Activated CD4-positive, alpha-beta T cell treated with anti-CD3 and anti-CD28 coated beads for 36 hours (primary cell): ENCODE data around the gene COX5A. TPM values are rescaled to one million over a fixed set of nuclear protein-coding genes. Genes with fewer than 3 reads are reported as not detected.
"Not testable (repeated sequence)": the region's sequence is repeated elsewhere in the genome, so short reads cannot be mapped to it uniquely, and the experiment has no call there.

Source experiments
- ATAC-seq: fragments of 200-7000 bp; cut with Tn5 transposase; one replicate; pipeline ENCODE4 v1.10.0; 2021; ENCODE audit warnings: mild to moderate bottlenecking, moderate library complexity
- CTCF ChIA-PET: fragments of 350-600 bp; sonication (Branson Sonifier 250); formaldehyde crosslinking; loops from one replicate; lab custom pipeline; 2021; ENCODE audit warnings: antibody characterized with exemption; lab: Charles Lee
- POLR2A ChIA-PET: fragments of 350-600 bp; sonication (Branson Sonifier 250); formaldehyde crosslinking; loops from one replicate; lab custom pipeline; 2021; ENCODE audit warnings: antibody characterized with exemption, inconsistent platforms; lab: Charles Lee
- DNase-seq: peaks from one replicate; pipeline ENCODE4 v3.0.0-alpha.2; 2020
- H3K27ac Mint-ChIP-seq: one replicate; pipeline ENCODE4 v1.8.0; 2021; ENCODE audit warnings: mixed read lengths
- H3K27me3 Mint-ChIP-seq: one replicate; pipeline ENCODE4 v1.8.0; 2021; ENCODE audit warnings: mixed read lengths
- H3K36me3 Mint-ChIP-seq: one replicate; pipeline ENCODE4 v1.8.0; 2021; ENCODE audit warnings: low read depth, mixed read lengths
- H3K4me1 Mint-ChIP-seq: one replicate; pipeline ENCODE4 v1.8.0; 2021; ENCODE audit warnings: mixed read lengths
- H3K4me3 Mint-ChIP-seq: one replicate; pipeline ENCODE4 v1.8.0; 2021; ENCODE audit warnings: mild to moderate bottlenecking, moderate library complexity, mixed read lengths
- H3K9me3 Mint-ChIP-seq: one replicate; pipeline ENCODE4 v1.8.0; 2021; ENCODE audit warnings: low read depth, mixed read lengths
- intact Hi-C, 2 experiments: fragments of 100-400 bp; cut with DNase I in 1 of 2; cut with micrococcal nuclease in 1 of 2; formaldehyde crosslinking; loops; one replicate each; pipeline versions ENCODE4 v1.14.2 to v1.15.1; 2022 to 2024; cut with DNase I, micrococcal nuclease
- total RNA-seq, 2 experiments: library from RNA; stranded (reverse); gene quantifications; one replicate each; pipeline ENCODE4 v1.2.3, GENCODE V29; 2021

COX5A gene
- total RNA-seq, 2 experiments from 2014 or later = 313 to 319 TPM

GRCh38 chr15:74890665-74890960 lies 47.3 kb downstream of the COX5A start:
- no peak for ATAC-seq
- ChIA-PET CTCF (interaction anchor here (2.8 kb wide), 1 partner anchor 10 kb away, joined by 22 read pairs; no protein-coding TSS in a partner anchor), POLR2A (no interaction called here)
- Mint-ChIP-seq H3K36me3 (peaks cover 36% of the 10 kb centered on the region), H3K4me3 (peak overlapping the region; percentile 73), H3K27me3 (no peaks in the 10 kb centered on the region), H3K9me3 (no peaks in the 10 kb centered on the region), H3K4me1 (peaks cover 46% of the 10 kb centered on the region), H3K27ac (peak overlapping the region; percentile 86)
- intact Hi-C loops = loop anchor here (1.0 to 5.0 kb wide), 5 partner anchors 16 to 133 kb away; partner anchors contain the start of genes CSK (in 1 of the 2), FAM219B (in 1 of the 2), PPCDC (in 1 of the 2) and SCAMP2 (in 1 of the 2)
- DNase-seq = no peak

DNA sequence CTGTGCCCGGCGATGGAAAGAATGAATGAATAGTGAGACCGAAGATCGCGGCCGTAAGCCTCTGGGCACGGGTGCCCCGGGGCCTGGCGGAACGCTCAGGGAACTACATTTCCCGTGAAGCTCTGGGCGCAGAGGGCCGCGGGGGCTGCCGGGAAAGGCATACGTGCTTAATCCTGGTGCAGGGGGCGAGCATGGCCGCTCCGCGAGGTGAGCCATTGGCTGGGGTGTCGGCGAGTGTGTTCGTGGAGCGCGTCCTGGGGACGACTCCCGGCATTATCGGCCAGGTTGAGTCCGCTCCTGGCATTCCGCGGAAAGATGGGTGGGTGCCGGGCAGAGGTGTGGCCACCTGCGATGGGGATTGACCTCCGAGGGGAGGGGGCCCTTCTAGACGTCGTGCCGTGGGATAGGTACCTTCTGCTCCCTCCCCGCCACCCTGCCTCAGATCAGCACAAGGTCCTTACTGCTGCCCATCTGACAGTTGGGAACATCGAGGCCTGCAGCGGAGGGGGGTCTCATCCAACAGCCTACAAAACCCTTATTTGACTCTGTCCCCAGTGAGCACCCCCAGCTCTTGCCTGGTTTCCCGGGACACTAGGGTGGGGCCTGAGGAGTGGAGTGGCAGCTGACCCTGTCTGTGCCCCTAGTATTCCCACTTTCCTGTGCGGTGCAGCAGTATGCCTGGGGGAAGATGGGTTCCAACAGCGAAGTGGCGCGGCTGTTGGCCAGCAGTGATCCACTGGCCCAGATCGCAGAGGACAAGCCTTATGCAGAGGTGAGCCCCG lies 47.8 kb downstream of the COX5A start, which contains the start of gene MPI:
TSS of gene MPI (plus strand) at position 160 of the 782 bp plus-strand sequence. CDS start at position 192, 32 bp downstream.
- Mint-ChIP-seq H3K27ac (peak within 1 kb of the TSS; percentile 86), H3K27me3 (no peaks in the 10 kb centered on the region), H3K4me3 (peak within 1 kb of the TSS; percentile 73), H3K9me3 (no peaks in the 10 kb centered on the region), H3K36me3 (peaks cover 32% of the 10 kb centered on the region), H3K4me1 (peaks cover 46% of the 10 kb centered on the region)
- peak; percentile 98 for ATAC-seq
- ChIA-PET POLR2A (interaction anchor here (1.0 kb wide), 2 partner anchors 17 to 20 kb away, joined by 5 to 6 read pairs; partner anchors contain the start of gene FAM219B), CTCF (interaction anchor here (0.6 to 2.8 kb wide), 3 partner anchors 11 to 137 kb away, joined by 3 to 22 read pairs (median 3); partner anchors contain the start of gene SCAMP5)
- intact Hi-C loops = loop anchor here (1.0 to 5.0 kb wide), 8 partner anchors 16 to 133 kb away; partner anchors contain the start of genes CSK (in 2 of the 2), SCAMP2 (in 2 of the 2), ULK3 (in 2 of the 2) and COX5A (in 1 of the 2)
- peak; percentile 95 for DNase-seq

DNA sequence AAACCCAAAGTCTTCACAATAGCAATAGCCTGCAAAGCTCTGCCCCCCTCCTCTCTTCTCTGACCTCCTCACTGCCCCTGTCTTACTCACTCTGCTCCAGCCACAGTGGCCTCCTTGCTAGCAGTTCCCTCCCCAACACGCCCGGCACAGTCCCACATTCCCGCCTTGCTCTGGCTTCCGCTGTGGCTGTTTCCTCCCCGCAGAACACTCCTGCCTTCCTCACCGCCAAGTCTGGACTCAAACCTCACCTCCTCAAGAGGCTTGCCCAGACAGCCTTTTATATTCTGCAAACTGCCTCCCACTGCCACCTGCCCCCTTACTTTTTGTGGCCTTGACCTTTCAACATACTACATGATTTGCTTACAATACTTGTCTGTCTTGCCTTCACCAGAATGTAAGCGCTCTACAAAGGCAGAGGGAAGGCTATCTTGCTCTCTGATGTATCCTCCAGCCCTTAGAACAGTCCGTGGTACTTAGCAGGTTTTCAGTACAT lies 48.4 kb downstream of the COX5A start:
- H3K27ac Mint-ChIP-seq = peak overlapping the region; percentile 86
- ATAC-seq (peak; percentile 17), DNase-seq (peak; percentile 42)
- no peaks in the 10 kb centered on the region for H3K27me3 Mint-ChIP-seq
- ChIA-PET POLR2A (interaction anchor here (0.9 to 1.0 kb wide), 3 partner anchors 13 to 19 kb away, joined by 3 to 6 read pairs (median 5); partner anchors contain the start of gene FAM219B), CTCF (interaction anchor here (0.7 to 2.8 kb wide), 4 partner anchors 11 to 137 kb away, joined by 3 to 22 read pairs (median 3); no protein-coding TSS in a partner anchor)
- intact Hi-C loops = loop anchor here in 1 of 2 experiments (1.0 kb wide), 4 partner anchors 16 to 107 kb away; partner anchors contain the start of genes COX5A, CSK, SCAMP2 and ULK3
- H3K4me1 Mint-ChIP-seq = peaks cover 46% of the 10 kb centered on the region
- no peaks in the 10 kb centered on the region for H3K9me3 Mint-ChIP-seq
- H3K4me3 Mint-ChIP-seq = peak overlapping the region; percentile 73
- peaks cover 32% of the 10 kb centered on the region for H3K36me3 Mint-ChIP-seq

DNA sequence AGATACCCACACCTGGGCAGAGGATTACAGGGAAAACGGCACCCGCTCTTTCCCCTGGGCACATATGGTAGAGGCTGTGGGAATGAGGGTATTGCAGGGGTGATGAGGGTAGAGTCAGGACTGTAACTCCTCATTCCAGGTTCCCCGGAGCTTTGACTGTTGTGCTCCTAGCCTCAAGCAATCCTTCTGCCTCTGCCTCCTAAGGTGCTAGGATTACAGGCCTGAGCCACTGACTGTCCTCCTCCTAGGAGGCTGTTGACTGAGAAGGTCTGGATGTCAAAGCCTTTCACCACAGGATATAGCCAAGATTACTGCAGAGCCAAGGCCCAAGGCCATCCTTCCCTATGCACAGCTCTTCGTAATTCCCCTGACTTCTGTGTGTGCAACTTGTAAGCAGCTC lies 49.2 kb downstream of the COX5A start:
- no peak for DNase-seq
- Mint-ChIP-seq H3K27ac (peak overlapping the region; percentile 86), H3K9me3 (no peaks in the 10 kb centered on the region), H3K4me3 (peak overlapping the region; percentile 73), H3K36me3 (peaks cover 31% of the 10 kb centered on the region), H3K27me3 (no peaks in the 10 kb centered on the region), H3K4me1 (peaks cover 44% of the 10 kb centered on the region)
- POLR2A ChIA-PET = interaction anchor here (0.6 to 0.9 kb wide), 2 partner anchors 13 to 26 kb away, joined by 3 read pairs; no protein-coding TSS in a partner anchor
- no peak for ATAC-seq
- intact Hi-C loops = loop anchor here in 1 of 2 experiments (1.0 kb wide), 4 partner anchors 15 to 106 kb away; partner anchors contain the start of genes COX5A, CSK, SCAMP2 and ULK3
- CTCF ChIA-PET = interaction anchor here (0.7 to 2.8 kb wide), 4 partner anchors 12 to 262 kb away, joined by 3 to 22 read pairs (median 3); no protein-coding TSS in a partner anchor

DNA sequence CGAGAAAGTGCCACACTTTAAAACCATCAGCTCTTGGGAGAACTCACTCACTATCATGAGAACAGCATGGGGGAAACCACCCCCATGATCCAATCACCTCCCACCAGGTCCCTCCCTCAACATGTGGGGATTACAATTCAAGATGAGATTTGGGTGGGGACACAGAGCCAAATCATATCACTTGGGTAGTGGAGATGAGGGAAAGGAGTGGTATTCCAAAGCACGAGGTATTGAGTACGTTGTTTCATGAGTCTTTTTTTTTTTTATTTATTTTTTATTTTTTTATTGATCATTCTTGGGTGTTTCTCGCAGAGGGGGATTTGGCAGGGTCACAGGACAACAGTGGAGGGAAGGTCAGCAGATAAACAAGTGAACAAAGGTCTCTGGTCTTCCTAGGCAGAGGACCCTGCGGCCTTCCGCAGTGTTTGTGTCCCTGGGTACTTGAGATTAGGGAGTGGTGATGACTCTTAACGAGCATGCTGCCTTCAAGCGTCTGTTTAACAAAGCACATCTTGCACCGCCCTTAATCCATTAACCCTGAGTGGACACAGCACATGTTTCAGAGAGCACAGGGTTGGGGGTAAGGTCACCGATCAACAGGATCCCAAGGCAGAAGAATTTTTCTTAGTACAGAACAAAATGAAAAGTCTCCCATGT lies 50.2 kb downstream of the COX5A start:
- intact Hi-C loops, H3K4me3 Mint-ChIP-seq, H3K27ac Mint-ChIP-seq, H3K9me3 Mint-ChIP-seq, DNase-seq, ATAC-seq, H3K27me3 Mint-ChIP-seq: not testable (repeated sequence)
- Mint-ChIP-seq H3K4me1 (peaks cover 33% of the 10 kb centered on the region), H3K36me3 (peaks cover 20% of the 10 kb centered on the region)
- POLR2A ChIA-PET = interaction anchor here (0.7 kb wide), 1 partner anchor 129 kb away, joined by 7 read pairs; no protein-coding TSS in a partner anchor
- CTCF ChIA-PET = interaction anchor here (2.8 kb wide), 1 partner anchor 13 kb away, joined by 22 read pairs; no protein-coding TSS in a partner anchor

GRCh38 chr15:74885461-74885860 lies 52.4 kb downstream of the COX5A start:
- ChIA-PET POLR2A (no interaction called here), CTCF (interaction anchor here (0.6 to 1.5 kb wide), 2 partner anchors 16 to 48 kb away, joined by 3 to 7 read pairs; no protein-coding TSS in a partner anchor)
- ATAC-seq (no peak), DNase-seq (no peak)
- Mint-ChIP-seq H3K36me3 (peaks cover under 1% of the 10 kb centered on the region), H3K9me3 (no peaks in the 10 kb centered on the region), H3K27ac (no peak overlapping the region), H3K4me3 (no peak overlapping the region), H3K27me3 (no peaks in the 10 kb centered on the region), H3K4me1 (peaks cover 12% of the 10 kb centered on the region)
- intact Hi-C loops = no loop called here

DNA sequence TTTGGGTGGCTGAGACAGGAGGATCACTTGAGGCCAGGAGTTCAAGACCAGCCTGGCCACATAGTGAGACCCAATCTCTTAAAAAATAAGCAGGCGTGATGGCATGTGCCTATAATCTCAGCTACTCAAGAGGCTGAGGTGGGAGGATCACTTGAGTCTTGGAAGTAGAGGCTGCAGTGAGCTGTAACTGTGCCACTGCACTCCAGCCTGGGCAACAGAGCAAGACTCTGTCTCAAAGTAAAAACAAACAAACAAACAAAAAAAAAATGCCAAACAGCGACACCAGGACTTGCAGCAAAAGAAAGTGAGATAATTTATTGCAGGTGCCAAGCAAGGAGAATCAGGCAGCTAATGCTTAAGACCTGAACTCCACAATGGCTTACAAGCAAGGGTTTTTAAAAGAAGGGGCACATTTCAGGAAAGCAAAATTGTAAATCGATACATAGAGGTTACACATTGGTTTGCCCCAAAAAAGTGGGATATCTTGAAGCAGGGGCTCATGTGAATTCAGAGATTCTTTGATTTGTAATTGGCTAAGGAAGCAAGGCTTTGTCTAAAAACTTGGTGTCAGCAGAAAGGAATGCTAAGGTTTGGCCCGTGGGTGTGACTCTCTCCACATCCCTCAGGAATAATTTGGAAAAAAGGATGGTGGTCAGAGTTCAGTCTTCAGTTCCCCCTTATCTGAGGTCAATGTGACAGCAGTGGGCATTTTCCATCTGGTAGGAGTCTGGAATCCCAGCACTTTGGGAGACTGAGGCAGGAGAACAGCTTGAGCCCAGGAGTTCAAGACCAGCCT lies 53.2 kb downstream of the COX5A start:
- intact Hi-C loops = no loop called here
- Mint-ChIP-seq H3K27ac (no peak overlapping the region), H3K36me3 (no peaks in the 10 kb centered on the region), H3K9me3 (no peaks in the 10 kb centered on the region), H3K27me3 (no peaks in the 10 kb centered on the region), H3K4me1 (peaks cover 10% of the 10 kb centered on the region), H3K4me3 (no peak overlapping the region)
- CTCF ChIA-PET = interaction anchor here (1.5 to 2.8 kb wide), 3 partner anchors 14 to 17 kb away, joined by 6 to 11 read pairs (median 7); no protein-coding TSS in a partner anchor
- POLR2A ChIA-PET = no interaction called here
- no peak for DNase-seq
- no peak for ATAC-seq

- Mint-ChIP-seq H3K36me3 (no peaks in the 10 kb centered on the region), H3K9me3 (no peaks in the 10 kb centered on the region), H3K27ac (no peak overlapping the region), H3K4me1 (no peaks in the 10 kb centered on the region), H3K27me3 (no peaks in the 10 kb centered on the region), H3K4me3 (no peak overlapping the region)
- DNase-seq = no peak
- CTCF ChIA-PET = interaction anchor here (0.7 to 2.8 kb wide), 6 partner anchors 9 to 580 kb away, joined by 3 to 11 read pairs (median 5); partner anchors contain the start of gene SCAMP2
- ATAC-seq = no peak
- intact Hi-C loops = no loop called here
- POLR2A ChIA-PET = no interaction called here
Measured at GRCh38 chr15:74882528-74882927, 55.3 kb downstream of the COX5A start.

DNA sequence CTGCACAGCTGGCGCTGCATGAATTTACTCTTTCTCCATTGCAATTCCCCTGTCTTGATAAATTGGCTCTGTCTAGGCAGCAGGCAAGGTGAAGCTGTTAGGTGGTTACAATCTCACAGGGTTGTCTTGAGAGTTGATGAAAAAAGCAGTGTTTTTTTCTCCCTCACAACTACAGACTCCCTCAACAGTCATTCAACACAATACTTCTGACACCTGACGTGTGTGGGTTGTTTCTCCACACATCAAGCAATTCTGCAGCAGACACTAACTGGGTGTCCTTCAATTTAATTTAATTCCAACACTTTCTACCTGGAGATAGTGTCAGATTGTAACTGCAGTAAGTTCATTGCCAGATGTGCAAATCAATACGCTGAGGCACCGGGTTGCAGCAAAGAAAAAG lies 59.6 kb downstream of the COX5A start:
- ChIA-PET CTCF (interaction anchor here (0.9 kb wide), 1 partner anchor 60 kb away, joined by 3 read pairs; no protein-coding TSS in a partner anchor), POLR2A (no interaction called here)
- Mint-ChIP-seq H3K4me3 (no peak overlapping the region), H3K36me3 (no peaks in the 10 kb centered on the region), H3K27me3 (no peaks in the 10 kb centered on the region), H3K27ac (no peak overlapping the region), H3K4me1 (peaks cover 4% of the 10 kb centered on the region), H3K9me3 (no peaks in the 10 kb centered on the region)
- ATAC-seq (no peak), DNase-seq (no peak)
- intact Hi-C loops = loop anchor here (10.0 kb wide), 3 partner anchors 57 to 883 kb away; partner anchors contain the start of genes C15orf39 (in 1 of the 2), COX5A (in 1 of the 2), PML (in 1 of the 2) and STOML1 (in 1 of the 2)
